Measurements from ENCODE around the gene ITGA3.

ITGA3 gene

DNA sequence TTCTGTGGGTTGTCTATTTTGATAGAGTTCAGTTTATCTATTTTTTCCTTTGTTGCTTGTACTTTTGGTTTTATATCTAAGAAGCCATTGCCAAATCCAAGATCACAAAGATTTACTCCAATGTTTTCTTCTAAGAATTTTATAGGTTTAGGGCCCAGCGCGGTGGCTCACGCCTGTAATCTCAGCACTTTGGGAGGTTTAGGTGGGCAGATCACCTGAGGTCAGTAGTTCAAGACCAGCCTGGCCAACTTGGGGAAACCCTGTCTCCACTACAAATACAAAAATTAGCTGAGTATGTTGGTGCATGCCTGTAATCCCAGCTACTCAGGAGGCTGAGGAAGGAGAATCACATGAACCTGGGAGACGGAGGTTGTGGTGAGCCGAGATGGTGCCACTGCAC is 13.7 kb upstream of the ITGA3 start:
- no peaks in the 10 kb centered on the region for H3K36me3 ChIP-seq (ENCODE audit: insufficient read depth)
- no peak overlapping the region for H3K9ac ChIP-seq
- H3K27me3 ChIP-seq (ENCODE audit: insufficient read depth, low read depth), result peaks cover 33% of the 10 kb centered on the region
- no peak overlapping the region for H3K4me3 ChIP-seq (IDR thresholded peaks at IDR 0.05; ENCODE audit: insufficient read depth, low read depth, low read length)
- no peak overlapping the region for H2AFZ ChIP-seq (ENCODE audit: low read depth)
- H4K20me1 ChIP-seq (ENCODE audit: insufficient read depth), result no peaks in the 10 kb centered on the region
- H3K79me2 ChIP-seq (ENCODE audit: insufficient read depth, low read depth), result no peaks in the 10 kb centered on the region
- TF ChIP-seq, protein P1, sequence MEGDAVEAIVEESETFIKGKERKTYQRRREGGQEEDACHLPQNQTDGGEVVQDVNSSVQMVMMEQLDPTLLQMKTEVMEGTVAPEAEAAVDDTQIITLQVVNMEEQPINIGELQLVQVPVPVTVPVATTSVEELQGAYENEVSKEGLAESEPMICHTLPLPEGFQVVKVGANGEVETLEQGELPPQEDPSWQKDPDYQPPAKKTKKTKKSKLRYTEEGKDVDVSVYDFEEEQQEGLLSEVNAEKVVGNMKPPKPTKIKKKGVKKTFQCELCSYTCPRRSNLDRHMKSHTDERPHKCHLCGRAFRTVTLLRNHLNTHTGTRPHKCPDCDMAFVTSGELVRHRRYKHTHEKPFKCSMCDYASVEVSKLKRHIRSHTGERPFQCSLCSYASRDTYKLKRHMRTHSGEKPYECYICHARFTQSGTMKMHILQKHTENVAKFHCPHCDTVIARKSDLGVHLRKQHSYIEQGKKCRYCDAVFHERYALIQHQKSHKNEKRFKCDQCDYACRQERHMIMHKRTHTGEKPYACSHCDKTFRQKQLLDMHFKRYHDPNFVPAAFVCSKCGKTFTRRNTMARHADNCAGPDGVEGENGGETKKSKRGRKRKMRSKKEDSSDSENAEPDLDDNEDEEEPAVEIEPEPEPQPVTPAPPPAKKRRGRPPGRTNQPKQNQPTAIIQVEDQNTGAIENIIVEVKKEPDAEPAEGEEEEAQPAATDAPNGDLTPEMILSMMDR (conservative IDR thresholded peaks at IDR 0.05; ENCODE audit: low read depth, low read length), result no peak
- no peak overlapping the region for H3K27ac ChIP-seq
- H3K4me1 ChIP-seq (ENCODE audit: low read depth, poor library complexity, severe bottlenecking), result no peaks in the 10 kb centered on the region
- H3K4me2 ChIP-seq, result no peak overlapping the region

DNA sequence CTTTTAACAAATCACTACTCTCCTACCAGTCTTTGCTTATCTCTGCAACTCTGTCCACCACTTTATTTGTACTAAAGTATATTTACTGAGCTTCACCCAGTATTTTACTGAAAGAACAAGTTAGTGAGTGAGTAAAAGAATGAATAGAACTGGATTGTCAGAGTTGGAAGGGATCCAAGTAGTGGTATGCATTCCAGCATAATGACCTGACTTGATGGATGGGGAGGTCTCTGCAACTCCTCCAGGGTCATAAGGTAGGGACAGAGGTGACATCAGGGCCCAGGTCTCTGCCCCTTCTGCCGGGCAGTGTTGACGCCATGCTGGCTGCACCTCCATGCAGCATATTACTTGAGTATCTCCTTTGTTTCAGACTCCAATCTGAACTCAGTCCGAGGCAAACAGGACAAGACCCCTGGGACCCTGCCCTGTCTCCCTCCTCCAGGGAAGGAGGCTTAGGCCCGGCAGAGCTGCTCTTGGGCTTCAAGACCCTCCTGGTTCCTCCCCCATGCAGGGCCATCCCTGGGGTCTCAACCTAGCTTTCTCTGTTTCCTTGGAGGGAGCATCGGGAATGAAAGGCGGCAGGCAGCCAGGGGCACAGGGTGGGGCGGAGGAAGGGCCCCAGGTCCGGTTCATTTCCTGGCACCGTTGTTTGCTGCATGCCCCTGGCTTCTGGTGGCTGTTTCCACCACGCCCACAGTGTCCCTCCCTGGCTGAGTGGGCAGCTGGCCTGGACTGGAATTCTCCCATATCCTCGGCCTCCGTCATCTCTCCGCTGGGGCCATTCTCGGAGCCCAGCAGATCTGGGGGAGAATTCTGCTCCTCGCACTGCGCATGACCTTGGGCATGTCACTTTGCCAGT is 12.4 kb upstream of the ITGA3 start:
- H3K27ac ChIP-seq, result no peak overlapping the region

DNA sequence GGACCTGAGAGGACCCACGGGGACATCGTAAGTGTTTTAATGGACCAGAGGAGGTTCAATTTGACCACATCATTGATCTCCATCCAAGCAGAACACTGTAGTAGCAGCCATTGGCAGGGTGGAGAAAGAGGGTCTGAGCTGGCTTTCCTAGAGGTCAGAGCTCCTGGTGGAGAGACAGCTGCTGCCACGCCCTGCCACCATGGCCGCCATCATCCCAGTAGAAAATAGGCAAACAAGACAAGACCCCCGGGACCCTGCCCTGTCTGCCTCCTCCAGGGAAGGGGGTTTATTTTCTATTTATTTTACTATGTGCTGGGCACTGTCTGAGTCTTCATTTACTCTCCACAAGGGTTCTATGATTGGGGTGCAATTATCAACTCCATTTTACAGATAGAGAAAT is 11.4 kb upstream of the ITGA3 start:
- Histone ChIP-seq H3K27me3 (ENCODE audit: insufficient read depth, low read depth) (peaks cover 27% of the 10 kb centered on the region; the same call in 1 of the 2 replicates), H3K79me2 (ENCODE audit: insufficient read depth, low read depth) (no peaks in the 10 kb centered on the region), H4K20me1 (ENCODE audit: insufficient read depth) (no peaks in the 10 kb centered on the region), H2AFZ (ENCODE audit: low read depth) (no peak overlapping the region), H3K4me3 (IDR thresholded peaks at IDR 0.05; ENCODE audit: insufficient read depth, low read depth, low read length) (no peak overlapping the region), H3K4me1 (ENCODE audit: low read depth, poor library complexity, severe bottlenecking) (no peaks in the 10 kb centered on the region), H3K4me2 (no peak overlapping the region), H3K27ac (no peak overlapping the region), H3K9ac (no peak overlapping the region), H3K36me3 (ENCODE audit: insufficient read depth) (no peaks in the 10 kb centered on the region)
- TF ChIP-seq, protein P1 (conservative IDR thresholded peaks at IDR 0.05; ENCODE audit: low read depth, low read length), result no peak

More for the DNA sequence above, 12.4 kb upstream of the ITGA3 start:
- H3K9ac ChIP-seq, result no peak overlapping the region
- H3K4me1 ChIP-seq (ENCODE audit: low read depth, poor library complexity, severe bottlenecking), result no peaks in the 10 kb centered on the region
- H3K4me3 ChIP-seq (IDR thresholded peaks at IDR 0.05; ENCODE audit: insufficient read depth, low read depth, low read length), result no peak overlapping the region
- TF ChIP-seq, protein P1 (conservative IDR thresholded peaks at IDR 0.05; ENCODE audit: low read depth, low read length), result no peak
- H3K27me3 ChIP-seq (ENCODE audit: insufficient read depth, low read depth), result peaks cover 27% of the 10 kb centered on the region; the same call in 1 of the 2 replicates
- no peaks in the 10 kb centered on the region for H3K36me3 ChIP-seq (ENCODE audit: insufficient read depth)
- H3K4me2 ChIP-seq, result no peak overlapping the region
- H4K20me1 ChIP-seq (ENCODE audit: insufficient read depth), result no peaks in the 10 kb centered on the region
- H3K79me2 ChIP-seq (ENCODE audit: insufficient read depth, low read depth), result no peaks in the 10 kb centered on the region
- no peak overlapping the region for H2AFZ ChIP-seq (ENCODE audit: low read depth)

DNA sequence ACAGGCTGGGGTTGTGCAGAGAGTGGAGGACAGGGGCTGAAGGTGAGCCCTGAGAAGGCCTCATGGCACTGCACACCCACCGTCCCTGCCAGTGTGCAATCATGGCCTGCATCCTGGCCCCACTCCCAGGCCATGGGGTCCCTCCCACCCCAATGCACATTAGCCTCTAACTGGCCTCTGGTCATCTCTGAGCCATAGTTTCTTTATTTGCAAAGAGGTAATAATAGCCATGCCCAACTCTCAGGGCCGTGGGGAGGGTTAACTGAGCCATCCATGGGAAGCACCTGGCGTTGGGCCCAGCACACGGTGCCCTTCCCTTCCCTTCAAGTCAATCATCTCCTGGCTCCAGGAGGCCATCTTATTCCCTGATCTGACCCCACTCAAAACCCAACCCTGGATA is 10.8 kb upstream of the ITGA3 start:
- Histone ChIP-seq H3K27me3 (ENCODE audit: insufficient read depth, low read depth) (peaks cover 21% of the 10 kb centered on the region; the same call in 1 of the 2 replicates), H3K79me2 (ENCODE audit: insufficient read depth, low read depth) (no peaks in the 10 kb centered on the region), H2AFZ (ENCODE audit: low read depth) (no peak overlapping the region), H3K36me3 (ENCODE audit: insufficient read depth) (no peaks in the 10 kb centered on the region), H3K9ac (no peak overlapping the region), H3K4me2 (no peak overlapping the region), H3K4me1 (ENCODE audit: low read depth, poor library complexity, severe bottlenecking) (no peaks in the 10 kb centered on the region), H3K4me3 (IDR thresholded peaks at IDR 0.05; ENCODE audit: insufficient read depth, low read depth, low read length) (no peak overlapping the region), H3K27ac (no peak overlapping the region), H4K20me1 (ENCODE audit: insufficient read depth) (no peaks in the 10 kb centered on the region)
- TF ChIP-seq, protein P1 (conservative IDR thresholded peaks at IDR 0.05; ENCODE audit: low read depth, low read length), result no peak
